COLO829 (cell line): ENCODE results near the gene ADARB2.
"Not testable (repeated sequence)": the region's sequence is repeated elsewhere in the genome, so short reads cannot be mapped to it uniquely, and the experiment has no call there.

ENCODE experiments used
- DNase-seq: peaks from one replicate; pipeline ENCODE4 v3.0.0; 2012; ENCODE audit warnings: low spot score

The ADARB2 gene

GRCh38 chr10:1367938-1368841 lies 369.1 kb downstream of the ADARB2 start:
- no peak for DNase-seq

GRCh38 chr10:1366811-1367425 lies 370.4 kb downstream of the ADARB2 start:
- no peak for DNase-seq

DNA sequence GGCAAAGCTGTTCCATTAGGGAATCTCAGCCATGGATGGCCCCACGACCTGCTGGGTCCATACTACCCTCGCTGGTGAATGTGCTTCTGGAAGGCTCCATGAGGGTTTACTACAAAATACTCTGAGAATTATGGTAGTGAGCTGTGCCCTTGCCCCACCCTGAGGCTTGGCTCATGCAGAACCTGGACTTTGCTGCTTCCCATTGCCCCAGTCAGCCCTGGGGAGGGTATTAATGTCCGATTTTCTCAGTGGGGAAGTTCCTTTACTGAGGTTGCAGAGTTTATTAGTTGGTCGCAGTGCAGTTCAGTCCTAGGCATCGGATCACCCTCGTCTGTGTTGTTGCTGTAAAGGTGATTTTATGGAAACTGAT lies 371.0 kb downstream of the ADARB2 start:
- no peak for DNase-seq

DNA sequence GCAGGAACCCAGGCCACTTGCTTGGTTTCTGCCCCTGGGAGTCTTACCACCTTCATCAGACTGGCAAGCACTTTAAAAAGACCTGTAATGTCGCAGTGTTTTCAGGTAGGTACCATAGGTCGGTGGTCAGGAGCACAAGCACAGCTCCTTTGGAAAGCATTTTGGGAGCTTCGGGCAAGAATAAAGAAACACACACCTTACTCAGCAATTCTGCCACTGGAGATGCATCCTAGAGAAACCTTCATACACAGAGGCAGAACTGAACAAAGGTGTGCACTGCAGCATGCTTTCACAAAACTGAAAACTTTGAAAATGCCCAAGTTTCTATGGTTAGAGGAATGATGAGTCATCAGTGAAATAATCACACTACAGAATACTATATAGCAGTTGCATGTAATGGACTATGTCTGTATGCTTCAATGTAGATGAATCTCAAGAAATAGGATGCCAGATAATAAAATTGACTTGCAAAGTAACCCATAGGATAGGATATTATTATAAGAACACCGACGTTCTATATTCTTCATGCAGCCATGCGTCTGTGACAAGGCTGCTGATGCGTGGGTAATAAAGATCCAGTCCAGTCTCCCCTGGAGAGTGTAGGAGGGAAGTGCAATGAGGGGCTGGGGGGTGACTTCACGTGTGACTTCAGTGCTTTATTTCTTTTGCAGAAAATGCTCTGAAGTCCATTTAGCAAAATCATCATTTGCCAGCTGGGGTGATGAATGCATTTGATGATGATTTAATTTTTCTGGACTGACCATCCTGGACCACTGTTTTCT lies 371.6 kb downstream of the ADARB2 start:
- DNase-seq = no peak

DNA sequence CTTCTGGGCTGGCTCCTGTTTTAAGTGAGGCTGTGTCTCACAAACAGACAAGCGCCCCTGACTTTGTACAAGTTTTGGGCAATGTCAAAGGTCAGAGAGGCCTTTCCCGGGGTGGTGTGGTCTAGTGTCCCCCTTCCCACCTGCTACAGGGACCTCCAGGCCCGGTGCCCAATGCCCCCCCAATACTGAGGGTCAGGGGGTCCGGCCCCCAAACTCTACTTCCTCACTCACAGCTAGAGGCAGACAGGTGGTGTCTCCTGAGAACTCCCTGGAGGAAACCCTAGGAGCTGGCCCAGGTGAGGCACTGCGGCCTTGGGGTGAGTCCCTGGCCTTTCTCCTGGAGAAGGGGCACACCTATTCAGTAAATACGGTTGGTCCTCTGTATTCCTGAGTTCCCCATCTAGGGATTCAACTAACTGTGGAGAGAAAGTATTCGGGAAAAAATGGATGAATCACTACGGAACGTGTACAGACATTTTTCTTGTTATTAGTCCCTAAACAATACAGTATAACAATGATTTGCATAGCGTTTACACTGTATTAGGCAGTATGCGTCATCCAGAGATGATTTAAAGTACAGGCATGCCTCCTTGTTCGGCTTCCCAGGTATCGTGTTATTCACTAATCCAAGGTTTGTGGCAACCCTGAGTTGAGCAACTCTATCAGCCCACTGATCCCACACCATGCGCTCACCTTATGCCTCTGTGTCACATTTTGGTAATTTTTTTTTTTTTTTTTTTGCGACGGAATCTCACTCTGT lies 373.0 kb downstream of the ADARB2 start:
- DNase-seq = no peak

- no peak for DNase-seq
Observed at GRCh38 chr10:1363446-1364121, 373.7 kb downstream of the ADARB2 start.

- no peak for DNase-seq
Observed at GRCh38 chr10:1362589-1363445, 374.5 kb downstream of the ADARB2 start.

GRCh38 chr10:1361411-1362105 lies 375.8 kb downstream of the ADARB2 start:
- DNase-seq = no peak

DNA sequence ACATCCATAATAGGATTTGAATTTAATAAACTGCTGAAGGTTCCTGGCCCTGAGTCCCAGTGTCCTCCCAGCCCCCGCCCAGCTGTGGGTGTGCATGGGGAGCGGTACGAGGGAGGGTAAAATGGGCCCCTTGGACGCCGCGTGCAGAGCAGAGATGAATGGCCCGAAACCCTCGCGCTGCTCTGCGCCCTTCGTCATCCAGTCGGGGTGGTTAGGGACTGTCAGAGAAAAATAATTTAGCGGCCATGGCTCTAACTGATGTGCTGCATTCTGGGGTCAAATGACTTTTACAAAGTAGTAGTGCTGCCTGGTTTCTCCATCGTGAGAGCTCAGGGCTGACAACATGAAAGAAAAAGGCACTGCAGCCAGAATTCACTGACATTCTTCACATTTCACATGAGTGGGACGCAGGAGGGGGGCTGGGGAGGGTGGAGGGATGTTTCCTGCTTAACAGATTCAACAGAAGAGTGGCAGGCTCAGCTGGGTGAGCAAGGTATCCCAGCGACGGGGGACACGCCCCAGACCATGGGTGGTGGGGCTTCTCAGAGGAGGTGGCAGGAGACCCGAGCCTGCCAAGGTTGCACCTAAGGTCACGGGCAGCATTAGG lies 376.7 kb downstream of the ADARB2 start:
- no peak for DNase-seq

GRCh38 chr10:1360011-1360557 lies 377.2 kb downstream of the ADARB2 start:
- no peak for DNase-seq

DNA sequence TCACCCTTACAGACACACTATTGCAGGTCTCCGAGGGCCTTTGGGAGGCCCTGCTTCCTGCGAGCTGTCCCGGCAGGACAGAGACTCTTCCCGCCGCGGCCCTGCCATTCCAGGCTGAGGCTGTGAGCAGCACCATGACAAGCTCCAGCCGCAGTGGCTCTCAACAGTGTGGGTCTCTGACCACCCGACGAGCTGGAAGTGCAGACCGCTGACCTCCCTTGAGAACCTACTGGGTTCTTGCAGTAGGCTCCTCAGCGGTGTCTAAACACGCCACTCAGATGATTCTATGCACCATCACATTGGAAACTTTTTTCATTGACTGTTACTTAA lies 377.7 kb downstream of the ADARB2 start:
- DNase-seq = no peak

GRCh38 chr10:1358860-1359625 lies 378.3 kb downstream of the ADARB2 start:
- no peak for DNase-seq

GRCh38 chr10:1358147-1358546 lies 379.2 kb downstream of the ADARB2 start:
- no peak for DNase-seq

DNA sequence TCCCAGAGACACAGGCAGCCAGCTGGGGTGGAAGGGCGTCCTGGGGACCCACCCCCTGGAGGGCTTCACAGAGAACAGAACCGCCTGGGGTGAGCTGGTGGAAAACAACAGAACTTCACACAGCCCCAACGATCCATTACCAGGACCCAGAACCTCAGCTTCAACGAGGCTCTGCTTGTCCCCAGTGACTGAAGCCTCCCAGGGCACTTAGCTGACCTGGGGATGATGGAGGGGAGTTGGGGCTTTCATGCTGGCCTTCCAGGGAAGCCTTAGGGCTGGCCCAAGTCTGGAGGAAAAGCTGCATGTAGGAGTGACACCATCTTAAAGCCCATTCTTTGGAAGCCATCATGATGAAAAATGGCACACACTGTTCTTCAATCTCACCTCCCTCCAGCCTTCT lies 381.0 kb downstream of the ADARB2 start:
- no peak for DNase-seq

DNA sequence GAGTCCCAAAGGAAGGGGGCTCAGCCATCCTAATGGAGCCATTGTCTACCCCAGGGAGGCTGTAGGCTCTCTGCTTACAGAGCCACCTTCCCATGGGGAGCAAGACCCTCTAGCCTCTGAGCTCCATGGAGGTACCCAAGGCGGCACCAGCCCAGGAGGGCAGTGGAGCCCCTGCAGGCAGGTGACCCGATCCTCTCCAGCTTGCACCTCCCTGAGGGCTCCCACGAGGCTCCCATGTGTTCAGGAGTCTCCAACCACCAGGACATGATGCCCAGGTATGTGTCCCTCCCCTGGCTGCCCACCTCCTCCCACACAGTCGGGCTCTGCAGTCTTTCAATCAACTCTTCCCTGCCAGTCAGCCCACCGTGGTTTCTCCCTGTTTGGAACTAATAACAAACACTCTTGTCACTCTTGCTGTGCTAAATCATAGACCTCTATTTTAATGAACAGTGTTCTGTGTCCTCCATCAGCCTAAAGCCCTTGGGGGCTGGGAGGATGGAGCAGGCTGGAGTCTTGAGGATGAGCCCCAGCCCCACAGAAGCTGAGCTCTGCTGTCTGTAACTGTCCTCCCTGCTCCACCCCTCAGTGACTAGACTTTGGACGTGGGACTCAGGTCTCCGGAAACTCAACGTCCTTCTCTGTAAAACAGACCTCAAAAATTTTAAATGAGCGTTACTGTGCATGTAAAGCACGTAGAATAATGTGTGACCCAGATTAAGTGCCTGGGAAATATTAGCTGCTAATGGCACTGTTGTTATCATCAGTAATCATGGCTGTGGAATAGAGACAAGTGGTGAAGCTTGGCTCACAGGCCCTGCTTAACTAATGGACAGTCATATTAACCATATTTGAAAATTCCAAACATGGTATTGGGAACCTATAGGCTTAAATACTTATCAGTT lies 382.3 kb downstream of the ADARB2 start:
- no peak for DNase-seq

DNA sequence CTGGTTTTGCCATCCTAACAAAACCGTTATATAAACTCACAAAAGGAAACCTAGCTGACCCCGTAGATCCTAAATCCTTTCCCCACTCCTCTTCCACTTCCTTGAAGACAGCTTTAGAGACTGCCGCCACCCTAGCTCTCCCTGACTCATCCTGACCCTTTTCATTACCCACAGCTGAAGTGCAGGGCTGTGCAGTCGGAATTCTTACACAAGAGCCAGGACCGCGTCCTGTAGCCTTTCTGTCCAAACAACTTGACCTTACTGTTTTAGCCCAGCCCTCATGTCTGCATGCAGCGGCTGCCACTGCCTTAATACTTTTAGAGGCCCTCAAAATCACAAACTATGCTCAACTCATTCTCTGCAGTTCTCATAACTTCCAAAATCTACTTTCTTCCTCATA lies 385.0 kb downstream of the ADARB2 start:
- not testable (repeated sequence) for DNase-seq

DNA sequence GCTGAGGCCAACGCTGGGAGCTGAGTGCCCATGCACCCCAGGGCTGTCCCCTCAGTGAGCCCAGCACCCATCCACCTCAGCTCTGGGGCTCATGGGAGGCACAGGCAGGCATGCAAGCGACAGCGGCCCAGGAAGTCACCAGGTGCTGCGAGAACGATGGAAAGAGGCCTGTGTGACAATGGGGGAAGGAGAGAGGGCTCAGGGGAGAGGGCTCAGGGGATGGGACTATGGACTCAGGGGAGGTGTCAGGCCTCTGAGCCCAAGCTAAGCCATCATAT lies 388.6 kb downstream of the ADARB2 start:
- DNase-seq = no peak
